GM19397 (cell line): ENCODE data around the gene CLTB.

Source experiments
- ATAC-seq: cut with Tn5 transposase; IDR thresholded peaks from one replicate; pipeline ENCODE4 v1.9.1; 2021; ENCODE audit warnings: mild to moderate bottlenecking, moderate library complexity; ENCODE audit not compliant: unreplicated experiment

The CLTB gene

GRCh38 chr5:176355400-176356178, 60.8 kb downstream of the CLTB start:
- ATAC-seq = no peak

GRCh38 chr5:176353533-176353932, 62.8 kb downstream of the CLTB start:
- ATAC-seq = no peak

- no peak for ATAC-seq
Observed at GRCh38 chr5:176352116-176352878, 64.0 kb downstream of the CLTB start.

- no peak for ATAC-seq
Observed at GRCh38 chr5:176350416-176350815, 65.9 kb downstream of the CLTB start.

GRCh38 chr5:176342766-176343458, 73.4 kb downstream of the CLTB start:
- no peak for ATAC-seq
